Inferior parietal cortex (tissue), 1 donor: ENCODE measurements around the gene IMMP2L.

Experiments
- DNase-seq: peaks from one replicate; pipeline ENCODE4 v3.0.0-alpha.2; 2016; ENCODE audit errors: extremely low spot score

IMMP2L gene

GRCh38 chr7:110809832-110810231 is 752.5 kb downstream of the IMMP2L start:
- DNase-seq: no peak

- no peak for DNase-seq
Observed at GRCh38 chr7:110808361-110808760, 753.9 kb downstream of the IMMP2L start.

GRCh38 chr7:110804501-110804900 is 757.8 kb downstream of the IMMP2L start:
- DNase-seq: no peak

GRCh38 chr7:110803602-110804143 is 758.6 kb downstream of the IMMP2L start:
- DNase-seq: no peak

DNA sequence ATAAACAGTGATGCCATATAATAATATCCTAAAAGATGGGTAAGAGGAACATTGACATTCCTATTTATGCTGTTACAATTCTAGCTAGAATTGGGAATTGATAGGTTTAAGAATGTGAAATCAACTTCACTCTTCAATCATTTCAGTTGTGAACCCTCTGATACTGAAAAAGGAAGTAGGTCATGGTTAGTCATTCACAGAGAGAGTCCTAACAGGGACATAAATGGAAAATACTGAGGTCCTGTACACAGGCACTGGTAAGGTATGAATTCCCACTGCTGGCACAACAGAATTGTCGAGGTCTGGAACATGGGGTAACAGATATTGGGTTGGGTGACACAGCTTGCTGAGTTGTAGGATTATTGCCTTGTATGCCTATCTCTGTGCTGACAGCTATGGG is 760.8 kb downstream of the IMMP2L start:
- no peak for DNase-seq

GRCh38 chr7:110800984-110801383 is 761.3 kb downstream of the IMMP2L start:
- no peak for DNase-seq

DNA sequence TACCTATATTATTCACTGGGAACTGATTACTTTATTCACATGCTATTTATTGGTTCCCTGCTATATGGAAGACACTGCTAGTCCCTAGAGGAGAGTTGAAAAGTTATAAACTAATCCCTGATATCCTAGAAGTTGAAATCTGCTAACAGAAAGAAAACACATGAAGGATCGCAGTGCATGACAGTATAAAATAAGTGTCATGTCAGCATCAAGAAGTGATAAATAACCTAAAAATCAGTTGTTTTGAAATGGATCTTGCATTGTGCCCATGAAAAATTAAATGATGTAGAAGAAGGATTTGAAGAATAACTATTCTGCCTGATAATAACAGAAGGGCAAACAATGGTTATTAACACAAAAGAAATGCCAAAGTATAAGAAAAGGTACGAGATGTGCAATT is 764.6 kb downstream of the IMMP2L start:
- DNase-seq: no peak

DNA sequence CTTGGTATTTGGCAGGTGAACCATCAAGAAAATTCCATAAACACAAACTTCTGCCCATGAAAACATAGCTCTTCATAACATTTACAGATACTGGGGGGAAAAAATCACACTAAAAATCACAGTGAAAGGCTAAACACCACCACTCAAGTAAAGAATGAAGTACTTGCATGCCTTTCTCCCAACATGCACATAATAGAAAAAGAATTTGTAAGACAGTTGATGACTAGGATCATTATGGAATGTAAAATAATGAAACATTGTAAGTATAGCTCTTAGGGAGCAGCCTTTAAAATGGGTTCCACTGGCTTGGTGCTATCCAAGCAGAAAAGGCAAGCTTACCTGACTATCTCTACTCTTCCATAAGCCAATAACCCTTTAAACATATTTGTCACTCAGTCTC is 771.3 kb downstream of the IMMP2L start:
- DNase-seq: no peak

DNA sequence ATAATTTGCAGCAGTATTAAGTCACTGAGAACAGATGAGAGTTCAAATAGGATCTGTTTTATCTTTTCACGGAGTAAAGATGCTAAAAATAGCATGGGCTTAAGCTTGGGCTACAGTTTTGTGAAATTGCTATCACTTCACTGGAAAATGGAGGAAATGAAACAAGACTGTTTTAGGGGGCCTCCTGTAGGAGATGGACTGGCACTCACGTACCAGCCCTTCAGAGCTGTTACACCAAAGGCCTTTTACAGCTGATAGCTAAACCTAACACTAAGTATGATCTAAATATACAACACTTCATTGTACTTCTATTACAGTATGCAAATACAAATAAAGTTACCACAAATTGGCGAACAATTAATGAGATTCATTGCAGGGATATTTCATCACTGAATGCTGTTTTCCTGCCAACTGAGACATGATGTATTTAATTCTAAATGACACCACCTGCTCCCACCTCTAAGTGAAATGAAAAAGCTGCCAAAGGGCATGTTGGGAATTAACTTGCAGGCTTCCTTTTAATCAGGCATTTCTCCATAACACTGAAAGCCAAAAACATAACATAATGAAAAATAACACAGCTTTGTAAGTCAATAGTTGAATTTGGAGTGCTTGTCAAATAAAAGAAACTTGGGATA is 775.8 kb downstream of the IMMP2L start:
- no peak for DNase-seq

DNA sequence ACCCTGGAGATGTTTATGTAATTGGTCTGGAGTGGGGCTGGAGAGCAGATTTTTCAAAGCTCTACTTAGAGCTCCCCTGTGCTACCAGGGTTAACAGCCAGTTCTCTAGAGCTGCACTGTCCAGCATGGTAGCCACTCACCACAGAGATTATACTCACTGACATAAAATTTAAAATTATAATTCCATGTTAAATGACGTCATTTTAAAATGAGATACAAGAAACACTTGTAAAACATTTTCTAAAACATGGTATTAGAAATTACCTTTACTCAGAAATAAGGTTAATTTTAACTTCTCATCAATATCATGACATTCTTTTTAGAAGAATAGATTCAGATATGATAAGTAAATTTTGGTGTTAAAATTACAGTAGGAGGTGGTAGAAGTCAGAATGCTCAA is 777.5 kb downstream of the IMMP2L start:
- DNase-seq: no peak

- no peak for DNase-seq
Observed at GRCh38 chr7:110780712-110781111, 781.6 kb downstream of the IMMP2L start.

- no peak for DNase-seq
Observed at GRCh38 chr7:110779339-110779738, 783.0 kb downstream of the IMMP2L start.

DNA sequence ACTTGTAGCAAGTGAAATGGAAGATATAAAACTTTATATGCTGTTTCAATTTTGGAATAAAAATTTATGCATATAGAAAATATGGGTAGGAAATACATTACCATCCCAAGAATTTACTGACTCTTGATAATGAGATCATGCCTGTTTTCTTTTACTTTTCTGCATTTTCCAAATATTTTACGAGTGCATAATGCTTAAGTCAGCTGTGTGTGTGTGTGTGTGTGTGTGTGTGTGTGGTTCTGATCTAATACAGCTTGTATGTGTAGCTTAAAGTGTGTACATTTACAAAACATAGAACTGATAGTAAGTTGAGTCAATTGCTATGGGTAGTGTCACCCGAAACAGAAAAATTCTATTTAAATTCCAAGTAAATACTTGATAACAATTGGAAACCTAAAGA is 787.2 kb downstream of the IMMP2L start:
- DNase-seq: no peak

GRCh38 chr7:110774071-110774470 is 788.2 kb downstream of the IMMP2L start:
- DNase-seq: no peak

- no peak for DNase-seq
Observed at GRCh38 chr7:110772615-110773014, 789.7 kb downstream of the IMMP2L start.

DNA sequence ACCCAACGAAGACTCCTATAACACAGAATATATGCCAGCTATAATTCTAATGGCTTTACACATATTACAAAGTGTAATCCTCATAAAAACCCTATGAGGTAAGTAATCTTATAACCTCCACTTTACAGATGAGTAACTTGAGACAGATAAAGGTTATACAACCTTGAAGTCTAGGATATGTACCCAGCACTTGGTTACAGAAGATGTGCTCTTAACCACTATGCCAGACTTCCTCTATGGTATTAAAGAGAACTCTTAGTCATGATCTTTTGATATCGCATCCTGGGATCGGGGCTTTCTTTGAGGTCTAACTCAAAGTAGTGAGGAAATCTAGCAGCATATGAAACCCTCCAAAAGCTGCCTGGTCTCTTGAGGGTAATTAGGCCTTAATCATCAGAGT is 790.6 kb downstream of the IMMP2L start:
- DNase-seq: no peak

DNA sequence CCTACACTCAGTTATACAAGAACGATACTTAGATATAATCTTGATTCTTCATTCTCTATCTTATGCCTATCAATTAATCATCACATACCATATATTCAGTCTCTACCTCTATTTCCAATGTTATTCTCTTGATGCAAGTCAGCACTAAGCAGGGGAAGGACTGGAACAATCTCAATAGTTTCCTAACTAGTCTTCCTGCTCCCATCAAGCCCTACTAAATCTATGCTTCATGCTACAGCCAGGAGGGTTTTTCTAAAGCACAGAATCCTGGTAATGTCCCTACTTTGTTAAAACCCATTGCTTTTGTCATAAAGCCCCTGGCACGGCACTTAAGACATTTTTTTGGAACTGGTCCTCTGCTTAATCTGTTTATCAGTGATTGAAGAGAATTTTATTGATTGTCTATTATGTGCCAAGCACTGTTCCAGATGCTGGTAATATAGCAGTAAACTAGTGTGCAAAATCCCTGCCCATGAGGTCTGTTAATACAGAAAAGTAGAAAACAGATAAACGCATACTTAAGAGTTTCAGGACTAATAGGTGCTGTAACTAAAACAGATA is 794.7 kb downstream of the IMMP2L start:
- no peak for DNase-seq

DNA sequence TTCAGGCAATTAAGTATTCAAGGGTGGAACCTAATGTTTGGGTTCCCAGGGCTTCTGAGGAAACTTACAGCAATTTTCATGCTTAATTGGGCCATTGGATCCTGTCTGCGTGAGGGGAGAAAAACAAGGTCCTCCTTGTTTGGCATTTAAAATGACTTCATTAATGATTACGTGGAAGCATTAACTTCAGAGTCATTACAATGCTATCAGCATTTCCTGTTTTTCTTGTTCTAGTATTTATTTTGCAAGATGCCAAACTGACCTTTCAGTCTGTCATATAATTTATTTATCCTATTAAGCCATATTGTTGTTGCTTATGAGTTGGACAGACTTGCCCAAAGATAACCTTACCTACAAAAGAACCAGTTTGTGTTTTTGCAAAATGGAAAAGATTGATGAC is 795.4 kb downstream of the IMMP2L start:
- DNase-seq: no peak

- DNase-seq: no peak
Observed at GRCh38 chr7:110764852-110765251, 797.4 kb downstream of the IMMP2L start.

GRCh38 chr7:110762546-110763225 is 799.6 kb downstream of the IMMP2L start:
- DNase-seq: no peak

- DNase-seq: no peak
Observed at GRCh38 chr7:110760341-110760740, 802.0 kb downstream of the IMMP2L start.

- DNase-seq: no peak
Observed at GRCh38 chr7:110759069-110759468, 803.2 kb downstream of the IMMP2L start.

- DNase-seq: no peak
Observed at GRCh38 chr7:110754649-110755048, 807.6 kb downstream of the IMMP2L start.
